Cardiac atrium fibroblast (primary cell): Measurements from ENCODE around the gene CTXN1. TPM values are rescaled to one million over a fixed set of nuclear protein-coding genes. Genes with fewer than 3 reads are reported as not detected.

Source experiments
- total RNA-seq: library from RNA; depleted of rRNA; stranded (reverse); fragments of >200 nt; gene quantifications from 2 replicates; pipeline ENCODE4 v1.2.3, GENCODE V29; 2015

CTXN1 gene
- 0.18 and 1.8 TPM in 2 replicates for total RNA-seq

DNA sequence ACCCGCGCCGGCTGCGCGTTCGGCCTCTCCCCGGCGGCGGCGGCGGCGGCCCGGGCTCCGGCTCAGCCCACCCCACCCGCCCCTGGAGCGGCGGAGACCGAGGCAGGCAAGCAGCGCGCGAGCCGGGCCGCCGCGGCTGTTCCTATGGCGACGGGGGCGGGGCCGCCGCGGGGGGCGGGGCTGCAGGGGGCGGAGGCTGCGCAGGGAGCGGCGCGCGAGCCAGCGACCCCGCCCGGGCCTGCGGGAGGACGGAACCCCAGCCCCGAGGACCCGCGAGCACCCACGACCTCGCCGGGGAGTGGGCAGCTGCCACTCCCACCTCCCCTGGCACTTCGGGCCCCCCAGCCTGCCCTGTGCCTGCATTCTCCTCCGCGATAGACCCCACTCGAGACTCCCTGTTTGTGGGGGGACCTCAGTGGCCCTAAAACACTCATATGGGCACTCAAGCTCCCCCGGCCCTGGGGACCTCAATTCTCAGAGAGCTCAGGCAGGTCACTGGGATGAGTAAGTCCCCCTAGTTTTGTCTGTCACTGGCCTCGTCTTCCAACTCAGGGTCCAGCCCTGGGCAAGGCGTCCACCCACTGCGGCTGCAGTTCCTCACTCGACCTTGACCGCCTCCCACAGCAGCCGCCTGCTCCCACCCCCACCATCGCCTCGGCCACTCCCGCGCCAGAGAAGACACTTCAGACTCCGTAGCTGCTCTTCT lies at the start of gene CTXN1:
Gene CTXN1 (minus strand): TSS at position 115 of the 706 bp plus-strand sequence. CDS start 597 bp downstream, outside the sequence.

DNA sequence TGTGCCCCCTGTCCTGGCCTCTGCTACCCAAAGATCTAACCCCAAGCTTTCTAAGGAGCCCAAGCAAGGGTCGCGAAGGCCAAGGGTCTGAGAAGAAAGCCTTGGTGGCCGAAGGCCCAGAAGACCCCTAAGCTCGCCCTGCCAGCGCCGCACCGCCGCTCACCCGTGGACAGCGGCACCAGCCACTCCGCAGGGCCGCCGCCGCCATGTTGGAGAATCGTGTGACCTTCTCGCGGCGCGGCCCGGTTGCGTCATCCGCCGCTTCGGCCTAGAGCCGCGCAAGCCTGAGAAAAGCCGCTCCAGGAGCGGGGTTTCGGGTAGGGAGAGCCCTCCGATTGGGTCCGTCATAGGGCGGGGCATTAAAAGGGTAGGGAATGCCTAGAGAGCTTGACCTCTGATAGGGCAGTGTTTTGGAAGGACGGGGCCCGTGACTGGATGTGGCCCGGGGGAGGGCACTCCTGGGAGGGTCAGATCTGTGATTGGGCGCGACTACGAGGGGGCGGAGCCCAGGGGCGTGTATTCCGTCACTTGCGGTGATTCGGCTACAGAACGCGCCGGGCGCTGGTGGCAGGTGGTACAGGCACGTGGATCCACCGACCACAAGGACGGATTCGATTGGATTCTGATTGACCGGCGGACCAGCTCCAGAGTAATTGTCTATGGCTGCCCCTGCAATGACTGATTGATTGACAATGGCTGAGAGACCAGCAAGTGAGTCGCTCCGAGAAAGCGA lies 17.7 kb upstream of the CTXN1 start, which contains the start of gene TIMM44:
Gene TIMM44 (minus strand): TSS at position 223 of the 733 bp plus-strand sequence. CDS start 15 bp downstream, at position 208.

DNA sequence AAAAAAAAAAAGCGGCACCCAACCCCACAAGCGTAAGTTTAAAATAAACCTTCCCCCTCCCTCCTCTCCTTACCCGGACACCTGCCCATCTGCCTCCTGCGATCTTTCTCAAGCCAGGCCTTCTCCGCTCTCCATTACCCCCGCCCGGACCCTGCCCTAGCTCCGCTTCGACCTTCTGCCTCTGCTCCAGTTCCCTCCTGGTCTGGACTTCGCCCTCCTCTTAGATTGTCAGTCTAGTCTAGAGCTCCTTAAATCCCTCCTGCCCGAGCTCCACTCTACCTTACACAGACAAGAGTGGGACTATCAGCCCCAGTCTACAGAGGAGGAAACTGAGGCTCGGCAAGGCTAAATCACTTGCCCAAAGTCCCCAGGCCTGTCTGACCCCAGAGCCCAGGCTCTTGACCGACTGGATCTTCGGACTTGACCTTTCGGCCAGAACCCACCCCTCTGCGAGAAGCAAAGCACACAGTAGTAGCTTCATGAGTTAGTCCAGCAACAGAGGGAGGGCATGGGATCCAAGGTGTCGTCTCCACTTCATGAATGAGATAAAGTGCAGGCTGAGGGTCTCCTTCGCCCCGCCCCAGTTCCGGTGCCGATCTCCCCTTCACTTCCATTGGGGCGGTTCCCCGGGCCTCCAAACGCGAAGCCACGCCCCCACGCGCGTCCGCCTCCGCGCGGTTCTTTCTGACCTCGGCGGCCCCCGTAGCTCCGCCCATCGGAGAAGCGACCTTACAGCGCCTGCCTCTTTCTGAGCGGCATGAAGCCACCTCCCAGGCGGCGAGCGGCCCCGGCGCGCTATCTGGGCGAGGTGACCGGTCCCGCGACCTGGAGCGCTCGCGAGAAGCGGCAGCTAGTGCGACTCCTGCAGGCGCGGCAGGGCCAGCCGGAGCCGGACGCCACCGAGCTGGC lies 6.1 kb downstream of the CTXN1 start, which contains the start of gene SNAPC2:
Gene SNAPC2 (plus strand): TSS at position 729 of the 909 bp plus-strand sequence. CDS start 29 bp downstream, at position 758.

DNA sequence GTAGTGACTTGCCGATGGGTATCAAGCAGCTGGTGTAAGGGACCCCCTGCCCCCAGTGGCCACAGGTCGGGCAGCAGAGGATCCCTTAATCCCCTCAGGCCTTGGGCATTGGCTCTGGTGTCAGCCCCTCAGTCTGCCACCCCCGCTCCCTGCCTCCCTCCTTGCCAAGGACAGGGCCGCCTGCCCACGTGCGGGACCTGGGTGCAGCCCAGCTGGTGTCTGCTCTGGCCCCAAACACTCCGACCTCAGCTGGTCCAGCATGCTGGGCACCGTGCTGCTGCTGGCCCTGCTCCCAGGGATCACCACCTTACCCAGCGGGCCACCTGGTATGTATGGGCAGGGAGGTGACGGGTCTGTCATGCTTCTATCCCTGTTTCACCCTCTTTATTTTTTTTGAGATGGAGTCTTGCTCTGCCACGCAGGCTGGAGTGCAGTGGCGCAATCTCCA lies 11.3 kb downstream of the CTXN1 start, which contains the start of gene TGFBR3L:
Gene TGFBR3L (plus strand): TSS at position 233 of the 448 bp plus-strand sequence.

DNA sequence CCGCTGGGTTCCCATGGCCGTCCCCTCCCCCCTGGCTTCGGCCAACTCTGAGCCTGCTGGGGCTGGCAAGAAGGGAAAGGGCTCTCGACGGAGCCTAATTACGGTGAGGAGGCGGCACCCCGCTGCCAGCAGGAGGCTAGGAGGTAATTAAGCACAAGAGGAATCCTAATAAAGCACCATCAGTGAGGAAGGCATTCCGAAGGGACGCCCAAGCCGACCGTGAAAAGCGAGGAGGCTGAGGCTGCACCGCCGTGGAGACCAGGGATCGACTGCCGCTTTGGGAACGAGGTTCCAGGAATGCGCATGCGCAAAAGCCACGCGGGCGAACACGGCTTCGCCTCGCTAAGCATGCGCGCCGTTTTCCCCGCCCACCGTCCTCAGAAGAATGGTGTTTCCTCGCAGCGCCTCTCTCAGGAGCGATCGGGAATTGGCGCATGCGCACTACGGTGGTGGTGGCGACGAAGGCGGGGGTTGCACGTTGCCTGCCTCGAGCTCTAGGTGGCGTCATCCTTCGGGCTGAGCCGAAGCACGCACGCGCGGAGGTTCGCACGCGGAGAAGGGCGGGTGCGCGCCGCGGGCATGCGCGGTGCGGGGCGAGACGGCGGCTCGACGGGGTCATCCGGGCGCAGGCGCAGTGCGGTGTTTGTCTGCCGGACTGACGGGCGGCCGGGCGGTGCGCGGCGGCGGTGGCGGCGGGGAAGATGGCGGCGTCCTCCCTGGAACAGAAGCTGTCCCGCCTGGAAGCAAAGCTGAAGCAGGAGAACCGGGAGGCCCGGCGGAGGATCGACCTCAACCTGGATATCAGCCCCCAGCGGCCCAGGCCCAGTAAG lies 22.5 kb downstream of the CTXN1 start, which contains the start of gene MAP2K7:
Gene MAP2K7 (plus strand): TSS at position 634 of the 830 bp plus-strand sequence. CDS start 68 bp downstream, at position 702.

DNA sequence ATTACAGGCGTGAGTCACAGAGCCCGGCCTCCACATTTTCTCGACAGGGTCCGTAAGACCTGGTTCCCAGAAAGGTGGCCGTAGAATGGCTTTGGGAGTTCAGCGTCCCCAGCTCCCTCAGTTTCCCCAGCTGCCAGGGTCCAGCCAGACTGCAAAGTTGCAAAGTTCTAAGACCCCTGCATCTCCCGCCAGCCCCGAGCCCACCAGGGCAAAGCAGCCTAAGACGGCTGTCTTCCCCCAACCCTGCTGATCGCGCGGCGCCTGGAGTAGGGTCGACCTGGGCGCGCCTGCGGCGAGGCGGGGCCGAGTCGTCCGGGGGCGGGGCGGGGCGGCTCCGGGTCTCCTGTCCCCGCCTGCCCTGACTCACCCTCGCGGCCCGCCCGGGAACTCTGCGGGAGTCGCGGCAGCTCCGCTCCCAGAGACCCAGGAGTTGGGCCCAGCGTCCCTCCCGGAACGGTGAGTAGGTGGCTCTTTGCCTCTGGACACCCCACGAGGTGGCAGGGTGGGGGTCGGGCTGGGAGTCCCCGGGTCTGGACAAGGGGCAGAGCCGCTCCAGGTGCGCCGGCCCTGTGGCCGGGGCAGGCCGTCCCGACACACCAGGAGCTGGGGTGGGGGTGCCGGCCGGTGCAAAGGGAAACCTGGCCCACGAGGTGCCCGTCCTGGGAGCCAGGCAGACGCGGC lies 37.6 kb downstream of the CTXN1 start, which contains the start of gene LRRC8E:
Gene LRRC8E (plus strand): TSS at position 366 of the 681 bp plus-strand sequence. CDS start 7,094 bp downstream, outside the sequence.

Other genes with a start within 250 kb of the CTXN1 start
- gene MCEMP1, start 249.0 kb downstream of the CTXN1 start, total RNA-seq = not detected in 2 replicates
- gene TRAPPC5, start 245.3 kb downstream of the CTXN1 start, total RNA-seq = 68.4 and 130 TPM in 2 replicates
- gene FCER2, start 224.0 kb downstream of the CTXN1 start, total RNA-seq = not detected in 2 replicates
- not detected in 2 replicates for gene CLEC4G, start 194.0 kb downstream of the CTXN1 start, total RNA-seq
- not detected in 2 replicates for gene CD209, start 178.6 kb downstream of the CTXN1 start, total RNA-seq
- gene CLEC4M, start 162.9 kb downstream of the CTXN1 start, total RNA-seq = not detected in 2 replicates
- 18.1 and 18.2 TPM in 2 replicates for gene EVI5L, start 95.9 kb downstream of the CTXN1 start, total RNA-seq
- not detected in 2 replicates for gene PRR36, start 51.7 kb downstream of the CTXN1 start, total RNA-seq
- 5.6 and 5.7 TPM in 2 replicates for gene LRRC8E, start 37.6 kb downstream of the CTXN1 start, total RNA-seq
- 8.5 and 10.0 TPM in 2 replicates for gene MAP2K7, start 22.3 kb downstream of the CTXN1 start, total RNA-seq
- gene TGFBR3L, start 11.3 kb downstream of the CTXN1 start, total RNA-seq = 0.16 TPM in 1 of 2 replicates, not detected in the other
- 31.8 and 34.7 TPM in 2 replicates for gene SNAPC2, start 5.8 kb downstream of the CTXN1 start, total RNA-seq
- gene TIMM44, start 17.5 kb upstream of the CTXN1 start, total RNA-seq = 41.0 and 45.7 TPM in 2 replicates
- gene ELAVL1, start 79.5 kb upstream of the CTXN1 start, total RNA-seq = 21.7 and 28.2 TPM in 2 replicates
- gene CCL25, start 126.6 kb upstream of the CTXN1 start, total RNA-seq = not detected in 2 replicates
- gene FBN3, start 223.5 kb upstream of the CTXN1 start, total RNA-seq = not detected in 2 replicates